Left renal pelvis (tissue), 4 donors: ENCODE results near the gene EPHA2. TPM values are rescaled to one million over a fixed set of nuclear protein-coding genes. Genes with fewer than 3 reads are reported as not detected.
A peak's percentile ranks its signal among the peaks of the same experiment; 100 is the strongest.

ENCODE experiments used
- DNase-seq, 4 donors: peaks; one replicate each; pipeline ENCODE4 v3.0.0-alpha.2; 2013; ENCODE audit warnings: low read depth in 4 of 4, low spot score in 3 of 4
- polyA plus RNA-seq, 4 donors: library from polyadenylated mRNA; unstranded; fragments of 120-200 nt; gene quantifications; one replicate each; pipeline ENCODE4 v1.2.1, GENCODE V29; 2013; ENCODE audit not compliant: insufficient read length in 4 of 4

The EPHA2 gene
- polyA plus RNA-seq, 4 donors: 5.7 to 23.4 (median 16.2) TPM

DNA sequence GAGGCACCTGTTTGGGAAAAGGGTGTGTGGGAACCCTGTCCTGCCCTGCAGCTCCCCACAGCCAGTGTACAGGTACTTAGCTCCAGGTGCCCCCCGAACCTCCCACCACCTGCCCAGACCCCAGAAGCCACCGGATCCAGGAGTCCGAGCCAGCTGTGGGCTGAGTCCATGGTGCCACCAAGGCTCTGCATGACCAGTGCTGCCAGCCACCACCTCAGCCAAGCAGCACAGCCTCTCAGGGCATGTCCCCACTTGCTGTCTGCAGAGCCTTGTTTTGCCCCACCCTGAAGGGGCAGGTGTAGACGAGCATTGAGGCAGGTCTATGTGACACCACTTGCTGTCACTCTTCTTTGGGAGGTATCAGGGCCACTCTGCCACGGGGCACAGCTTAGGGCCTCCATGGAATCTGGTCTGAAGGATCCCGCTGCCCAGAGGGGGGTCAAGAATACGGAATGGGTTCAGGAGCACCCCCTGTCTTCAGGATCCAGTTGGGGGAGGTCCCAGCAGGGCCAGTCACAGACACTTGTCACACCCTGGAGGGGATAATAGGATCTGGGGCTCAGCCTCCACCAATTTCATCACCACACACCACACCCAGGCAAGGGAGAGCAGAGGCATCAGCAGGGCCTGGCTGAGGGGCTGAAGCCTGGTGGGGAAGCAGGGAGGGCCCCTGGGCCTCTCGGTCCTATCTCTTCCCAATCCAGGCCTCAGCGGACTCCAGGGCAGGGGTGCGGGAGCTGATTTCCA lies 28.9 kb upstream of the EPHA2 start:
- no peak for DNase-seq

DNA sequence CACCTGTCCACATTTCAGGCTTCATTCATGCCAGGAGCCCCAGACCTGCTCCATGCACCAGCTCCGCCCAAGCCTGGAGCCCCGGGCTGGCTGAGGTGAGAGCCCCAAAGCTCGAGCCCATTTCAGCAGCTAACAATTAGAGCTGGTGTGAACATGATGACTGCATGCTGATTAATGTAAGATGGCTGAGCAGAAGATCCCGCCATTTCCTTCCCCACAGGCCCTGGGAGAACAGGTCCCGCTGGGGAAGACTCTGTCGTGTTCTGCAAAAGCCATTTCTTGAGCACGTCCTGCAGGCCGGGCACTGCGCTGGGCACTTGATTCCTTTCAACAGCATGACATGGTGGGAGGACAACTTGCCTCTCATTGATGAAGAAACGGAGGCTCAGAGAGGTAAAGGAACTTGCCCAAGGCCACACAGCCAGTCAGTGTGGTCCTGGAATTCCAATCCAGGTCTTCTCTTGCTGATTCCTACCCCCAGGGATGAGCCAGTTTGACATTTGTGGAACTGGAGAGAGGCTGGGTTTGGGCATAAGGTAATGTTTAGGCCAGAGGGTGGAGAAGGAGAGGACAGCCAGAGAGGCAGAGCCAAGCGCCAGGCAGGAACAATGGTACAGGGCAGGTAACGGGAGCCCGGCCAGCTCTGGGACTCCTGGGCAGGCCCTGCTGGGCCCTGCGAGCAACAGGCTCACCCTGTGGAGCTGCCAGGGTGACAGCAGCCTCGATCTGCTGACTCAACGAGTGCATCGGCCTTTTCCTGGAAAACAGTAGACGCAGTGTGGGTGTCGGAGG lies 28.1 kb upstream of the EPHA2 start:
- no peak for DNase-seq

- DNase-seq: no peak
Observed at GRCh38 chr1:16183179-16183578, 27.3 kb upstream of the EPHA2 start.

- DNase-seq: peak; percentile 58 to 76 (median 72)
Observed at GRCh38 chr1:16181887-16182719, 26.2 kb upstream of the EPHA2 start.

GRCh38 chr1:16180291-16180824 lies 24.5 kb upstream of the EPHA2 start:
- DNase-seq: no peak

DNA sequence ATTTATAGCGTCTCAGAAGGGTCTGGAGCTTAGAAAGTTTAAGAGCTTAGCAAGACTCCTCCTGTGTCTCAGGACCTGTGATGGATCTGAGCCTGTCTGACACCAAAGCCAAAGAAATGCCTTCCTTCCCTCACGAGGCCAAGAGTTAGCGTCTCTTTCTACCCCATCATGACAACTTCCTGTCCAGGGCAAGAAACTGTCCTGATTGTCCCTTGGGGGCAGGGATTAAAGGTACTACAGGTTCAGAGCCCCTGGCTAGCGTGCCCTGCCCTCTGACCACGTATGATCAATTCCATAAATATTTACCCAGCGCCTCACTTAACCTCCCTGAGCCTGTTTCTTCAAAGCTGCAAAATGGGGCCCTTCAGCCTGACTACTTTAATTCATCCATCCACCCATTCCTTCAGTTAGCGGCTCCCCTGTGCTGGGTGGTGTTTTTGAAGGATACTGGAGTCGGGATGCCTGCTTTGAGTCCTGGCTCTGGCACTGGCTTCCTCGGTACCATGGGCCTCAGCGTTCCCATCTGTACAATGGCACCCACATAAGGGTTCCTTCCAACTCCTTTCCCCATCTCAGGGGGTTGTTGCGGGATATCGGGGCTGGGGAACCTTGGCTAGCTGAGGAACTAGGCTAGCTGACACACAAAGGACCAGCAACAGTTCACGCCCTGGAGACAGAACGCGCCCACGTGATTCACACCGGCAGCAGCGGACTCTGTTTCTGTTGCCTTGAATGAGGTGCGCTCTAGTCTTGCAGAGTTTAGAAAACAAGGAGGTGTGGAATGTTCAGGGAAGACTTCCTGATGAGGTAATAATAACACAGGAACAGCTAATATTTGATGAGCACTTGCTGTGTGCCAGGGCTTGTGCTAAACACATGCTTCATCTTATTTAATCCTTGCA lies 23.0 kb upstream of the EPHA2 start:
- no peak for DNase-seq

- DNase-seq: no peak
Observed at GRCh38 chr1:16177306-16177705, 21.4 kb upstream of the EPHA2 start.

DNA sequence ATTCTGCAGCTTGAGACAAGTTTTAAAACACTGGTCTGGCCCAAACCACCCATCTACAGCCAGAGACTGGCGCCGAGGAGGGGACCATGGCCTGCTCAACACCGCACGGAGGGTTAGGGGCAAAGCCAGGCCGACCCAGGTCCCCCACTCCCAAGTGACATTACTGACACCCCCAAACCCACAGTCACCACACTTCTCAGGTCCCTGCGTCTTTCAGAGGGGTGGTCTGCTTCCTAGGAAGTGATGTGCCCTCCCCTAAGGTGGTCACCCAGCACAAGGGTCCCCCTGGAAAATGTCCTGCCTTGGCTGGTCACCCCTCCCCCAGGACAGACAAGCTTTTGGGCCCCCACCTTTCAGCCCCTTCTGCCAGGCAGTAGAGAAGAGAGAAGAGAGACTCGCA lies 20.8 kb upstream of the EPHA2 start:
- no peak for DNase-seq

GRCh38 chr1:16175610-16176553 lies 20.0 kb upstream of the EPHA2 start:
- DNase-seq: no peak

GRCh38 chr1:16174886-16175598 lies 19.2 kb upstream of the EPHA2 start:
- no peak for DNase-seq

DNA sequence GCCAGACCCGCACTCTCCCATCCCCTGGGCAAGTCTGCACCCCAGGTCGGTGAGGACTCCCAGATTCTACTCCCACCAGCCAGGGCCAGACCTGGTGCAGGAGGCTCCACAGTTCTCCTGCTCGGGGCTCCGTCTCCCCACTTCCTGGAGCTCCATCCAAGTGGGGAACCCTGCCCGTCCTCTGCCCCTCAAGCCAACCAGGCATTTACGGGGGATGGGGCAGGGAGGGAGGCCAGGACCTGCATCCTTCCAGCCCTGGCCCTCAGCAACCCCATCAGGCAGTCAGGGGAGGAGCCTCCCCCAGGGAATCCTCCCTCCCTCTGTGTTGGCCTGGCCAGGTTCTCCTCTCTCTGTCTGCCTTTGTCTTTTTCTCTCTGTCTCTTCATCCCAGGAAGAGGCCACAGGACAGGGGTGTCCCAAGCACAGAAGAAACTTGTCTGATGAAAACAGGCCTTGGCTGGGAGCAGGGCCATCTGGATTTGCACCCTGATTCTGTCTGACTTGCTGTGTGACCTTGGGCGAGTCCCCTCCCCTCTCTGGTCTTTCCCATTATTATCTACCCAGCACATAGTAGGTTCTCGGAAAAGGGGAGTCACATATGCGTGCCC lies 18.5 kb upstream of the EPHA2 start:
- no peak for DNase-seq

DNA sequence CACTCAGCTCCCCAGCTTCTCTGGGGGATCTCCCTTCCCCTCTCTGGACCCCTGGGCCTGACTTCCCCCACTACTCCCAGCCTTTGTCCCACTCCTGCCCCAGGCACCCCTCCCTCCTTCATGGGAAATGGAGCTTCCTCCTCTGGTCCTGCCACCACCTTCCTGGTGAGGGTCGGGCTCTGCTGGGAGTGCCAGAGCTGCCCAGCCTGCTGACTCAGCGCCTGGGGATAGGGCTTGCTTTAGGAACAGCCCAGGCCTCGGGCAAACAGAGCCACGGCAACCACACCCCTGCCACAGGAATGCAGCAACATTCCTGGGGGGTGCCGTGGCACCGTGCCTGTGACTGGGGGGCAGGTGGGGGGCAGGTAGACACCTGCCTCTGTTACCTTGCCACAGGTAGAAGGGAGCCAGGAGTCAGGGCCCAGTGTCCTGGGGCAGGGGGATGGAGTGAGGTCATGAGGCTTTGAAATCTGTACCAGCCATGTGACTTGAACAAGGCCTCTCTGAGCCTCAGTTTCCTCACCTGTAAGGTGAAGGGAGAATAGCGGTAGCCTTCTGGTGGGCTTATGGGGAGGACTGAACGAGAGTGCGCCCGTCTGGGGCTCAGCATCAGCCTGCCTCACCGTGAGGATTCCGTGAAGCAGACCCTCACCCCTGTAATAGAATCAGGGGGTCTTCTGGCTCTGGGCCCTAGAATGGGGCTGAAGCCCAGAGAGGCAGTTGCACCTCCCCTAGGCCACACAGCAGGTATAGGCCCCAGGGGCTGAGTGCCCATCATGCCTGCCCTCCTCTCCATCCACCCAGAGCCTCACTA lies 17.8 kb upstream of the EPHA2 start:
- DNase-seq: no peak

DNA sequence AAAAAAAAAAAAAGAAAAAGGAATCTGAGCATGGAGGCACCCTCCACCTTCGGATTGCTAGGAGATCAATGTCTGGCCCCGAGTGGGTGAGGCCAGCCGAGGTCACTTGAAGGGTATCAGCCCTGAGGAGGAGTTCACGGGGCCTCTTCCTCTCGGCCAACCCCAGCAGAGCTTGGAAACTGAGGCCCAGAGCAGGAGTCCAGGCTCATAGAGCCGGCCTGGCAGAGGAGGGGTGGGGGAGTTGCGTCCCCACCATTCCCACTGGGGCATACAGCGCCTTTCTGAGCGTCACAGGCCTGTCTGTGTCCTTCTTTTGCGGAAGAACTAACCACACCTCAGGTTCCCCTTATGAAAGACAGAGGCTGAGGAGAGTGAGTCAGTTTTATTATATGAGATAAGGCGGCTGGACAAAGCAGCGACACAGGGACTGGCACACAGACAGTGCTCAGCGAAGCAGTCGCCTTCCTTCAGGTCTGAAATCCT lies 17.1 kb upstream of the EPHA2 start:
- DNase-seq: no peak

GRCh38 chr1:16172218-16172830 lies 16.5 kb upstream of the EPHA2 start:
- no peak for DNase-seq

DNA sequence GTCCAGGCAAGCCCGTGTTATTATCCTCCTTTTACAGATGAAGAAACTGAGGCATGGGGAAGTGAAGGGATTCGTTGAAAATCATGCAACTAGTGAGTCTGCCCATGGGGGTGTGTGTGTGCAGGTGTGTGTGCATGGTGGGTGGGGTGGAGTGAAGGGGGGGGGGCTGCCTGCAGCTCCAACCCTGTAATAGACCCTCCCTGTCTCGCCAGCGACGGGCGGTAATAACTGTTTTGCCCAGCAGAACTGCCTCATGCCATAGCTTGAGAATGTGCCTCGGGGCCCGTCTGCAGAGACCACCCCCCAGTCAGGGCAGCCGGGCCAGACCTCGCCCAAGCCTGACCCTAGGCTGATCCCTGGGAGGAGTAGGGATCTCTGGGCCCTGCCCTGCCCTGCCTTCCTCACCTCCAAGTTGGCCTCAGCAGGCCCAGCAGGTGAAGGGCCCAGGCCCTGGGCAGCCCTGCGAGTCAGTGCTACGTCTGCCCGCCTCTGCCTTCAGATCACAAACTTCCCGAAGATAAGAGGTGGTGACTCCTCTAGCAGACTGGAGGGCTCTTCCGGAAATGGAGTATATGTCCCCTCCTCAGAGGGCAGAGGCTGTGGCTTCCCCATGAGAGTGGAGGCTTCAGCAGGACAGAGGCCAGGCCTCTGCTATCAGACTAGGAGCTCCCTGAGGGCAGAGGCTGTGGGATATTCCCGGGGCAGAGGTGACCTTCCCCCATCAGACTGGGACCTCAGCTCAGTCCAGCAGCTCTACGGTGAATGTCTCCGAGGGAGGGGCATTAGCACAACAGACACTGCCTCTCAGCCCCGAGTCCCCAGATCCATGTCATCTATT lies 15.7 kb upstream of the EPHA2 start:
- no peak for DNase-seq
